Left ventricle myocardium superior (tissue), 1 donor: ENCODE results near the gene TNFRSF21. TPM values are rescaled to one million over a fixed set of nuclear protein-coding genes. Genes with fewer than 3 reads are reported as not detected.

Source experiments
- ATAC-seq: fragments of 200-7000 bp; cut with Tn5 transposase; one replicate; pipeline ENCODE4 v1.9.1; 2020; ENCODE audit warnings: mild to moderate bottlenecking, moderate library complexity
- DNase-seq: peaks from one replicate; pipeline ENCODE4 v3.0.0-alpha.2; 2020
- intact Hi-C: fragments of 100-400 bp; cut with micrococcal nuclease; formaldehyde crosslinking; loops from one replicate; pipeline ENCODE4 v1.11.0; 2022
- total RNA-seq: library from RNA; stranded (reverse); fragmentation: NEBNext Ultra II Directional; extraction: Animal tissue kit (Norgen Biotek cat#: 25700); gene quantifications from one replicate; pipeline ENCODE4 v1.2.1, GENCODE V29; 2021
- donor health status: DM: no; HTN: yes; CAD: no; lungs with severe emphysema.

TNFRSF21 gene
- total RNA-seq, 1 donor from 2014 or later = 9.3 TPM

DNA sequence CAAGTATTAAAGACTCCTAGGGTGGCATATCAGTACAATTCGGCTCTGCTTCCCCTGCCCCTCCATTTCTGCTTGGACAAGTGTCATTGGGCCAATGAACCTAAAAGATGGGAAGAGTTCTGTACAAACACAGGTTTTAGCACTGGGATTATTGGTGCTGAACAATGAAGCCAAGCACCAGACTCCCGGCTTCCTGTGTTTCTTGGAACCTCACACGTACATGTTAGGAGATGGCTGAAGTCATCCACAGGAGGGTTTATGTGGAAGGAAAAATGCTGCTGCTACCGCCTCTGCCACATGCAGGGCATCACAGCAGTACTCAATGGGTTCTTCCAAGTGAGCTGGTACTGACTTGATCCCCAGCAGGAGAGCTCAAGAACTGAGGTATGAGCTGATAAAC, 49.7 kb downstream of the TNFRSF21 start:
- DNase-seq (no peak), ATAC-seq (no peak)
- intact Hi-C loops = no loop called here

DNA sequence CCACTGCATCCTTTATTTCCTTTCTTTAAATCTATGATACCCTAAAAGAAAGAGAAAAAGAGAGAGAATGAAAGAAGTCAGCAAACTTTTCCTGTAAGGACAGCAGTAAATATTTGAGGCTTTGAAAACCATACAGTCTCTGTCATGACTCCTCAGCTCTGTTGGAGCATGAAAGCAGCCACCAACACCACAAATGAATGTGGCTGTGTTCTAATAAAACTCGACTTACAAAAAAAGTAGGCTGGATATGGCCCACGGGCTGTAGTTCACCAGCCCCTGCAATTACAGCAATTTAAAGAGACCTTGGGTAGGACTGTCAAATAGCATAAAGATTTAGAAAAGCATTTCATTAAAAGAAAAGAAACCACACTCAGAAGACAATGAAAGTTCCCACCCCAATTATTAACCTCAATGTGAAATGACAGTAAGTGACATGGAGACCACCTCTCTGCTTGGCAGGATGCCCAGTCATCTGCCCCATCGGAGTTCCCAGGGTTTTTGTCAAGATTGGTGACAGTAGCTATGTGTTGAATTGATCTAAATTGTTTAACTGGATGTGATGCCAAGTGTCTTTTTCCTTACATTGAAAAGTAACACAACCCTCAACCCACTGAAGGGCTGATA, 50.9 kb downstream of the TNFRSF21 start:
- ATAC-seq (no peak), DNase-seq (no peak)
- intact Hi-C loops = no loop called here

DNA sequence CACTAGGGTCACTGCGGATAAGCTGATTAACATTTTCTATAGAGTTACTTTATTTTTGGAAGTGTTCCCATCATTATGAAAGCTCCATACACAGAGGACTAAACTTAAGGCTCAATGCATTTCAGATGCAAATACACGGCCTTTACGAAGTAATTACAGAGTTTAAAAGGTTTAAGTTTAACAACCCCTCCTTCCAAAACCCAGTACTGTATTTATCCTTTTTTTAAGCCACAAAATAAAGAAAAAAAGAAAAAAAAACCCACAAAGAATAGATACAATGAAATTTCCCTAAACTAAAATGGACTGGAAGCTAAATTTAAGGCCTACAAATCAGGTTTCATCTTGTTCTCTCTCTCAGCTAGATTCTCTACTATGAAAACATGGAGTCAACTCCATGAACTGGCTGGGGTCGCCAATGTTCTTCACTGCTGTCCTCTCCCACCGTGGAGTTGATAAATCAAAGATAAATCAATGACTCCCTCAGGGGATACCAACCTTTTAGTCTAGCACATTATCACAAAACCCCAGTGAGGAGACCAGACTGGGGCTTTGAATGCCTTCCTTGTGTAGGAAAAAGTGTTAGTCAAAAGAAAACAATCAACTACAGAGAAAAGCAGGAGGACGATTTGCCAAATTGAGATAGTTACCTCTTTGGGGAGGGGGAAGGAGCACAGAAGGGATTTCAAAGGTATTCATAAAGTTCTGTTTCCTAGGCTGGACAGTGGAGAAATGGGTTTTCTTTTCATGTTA, 52.5 kb downstream of the TNFRSF21 start:
- intact Hi-C loops = no loop called here
- DNase-seq = no peak
- ATAC-seq = no peak

DNA sequence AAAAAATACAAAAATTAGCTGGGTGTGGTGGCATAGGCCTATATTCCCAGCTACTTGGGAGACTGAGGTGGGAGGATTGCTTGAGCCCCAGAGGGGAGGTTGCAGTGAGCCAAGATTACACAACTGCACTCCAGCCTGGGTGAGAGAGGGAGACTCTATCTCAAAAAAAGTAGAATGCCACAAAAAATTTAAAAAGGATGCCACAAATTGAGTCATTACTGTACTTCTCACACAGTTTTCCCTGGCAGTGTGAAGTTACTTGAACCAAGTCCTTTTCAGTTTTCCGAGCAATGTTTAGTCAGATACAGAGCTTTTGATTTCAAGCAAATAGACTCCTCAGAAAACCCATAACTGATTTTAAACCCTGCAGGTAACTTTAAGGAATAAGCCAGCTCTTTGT, 53.3 kb downstream of the TNFRSF21 start:
- intact Hi-C loops = no loop called here
- ATAC-seq (no peak), DNase-seq (no peak)

DNA sequence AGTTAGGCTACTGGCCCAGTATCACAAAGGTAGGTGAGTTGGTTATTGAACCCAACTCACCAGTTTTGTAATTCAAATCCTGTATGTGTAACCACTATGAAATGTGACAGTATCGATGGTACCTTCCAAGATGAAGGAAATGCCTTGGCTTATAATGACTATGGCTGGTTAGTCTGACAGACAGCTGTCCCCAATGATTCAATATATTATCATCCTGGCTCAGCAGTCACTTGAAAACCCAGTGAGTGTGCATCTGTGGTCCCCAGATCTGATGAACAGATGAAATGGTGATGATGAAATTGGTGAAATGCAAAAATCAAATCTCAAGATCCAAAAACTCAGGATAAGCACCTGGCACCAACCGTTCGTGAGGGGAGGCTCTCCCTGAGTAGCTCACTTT, 54.8 kb downstream of the TNFRSF21 start:
- DNase-seq (no peak), ATAC-seq (no peak)
- intact Hi-C loops = no loop called here

DNA sequence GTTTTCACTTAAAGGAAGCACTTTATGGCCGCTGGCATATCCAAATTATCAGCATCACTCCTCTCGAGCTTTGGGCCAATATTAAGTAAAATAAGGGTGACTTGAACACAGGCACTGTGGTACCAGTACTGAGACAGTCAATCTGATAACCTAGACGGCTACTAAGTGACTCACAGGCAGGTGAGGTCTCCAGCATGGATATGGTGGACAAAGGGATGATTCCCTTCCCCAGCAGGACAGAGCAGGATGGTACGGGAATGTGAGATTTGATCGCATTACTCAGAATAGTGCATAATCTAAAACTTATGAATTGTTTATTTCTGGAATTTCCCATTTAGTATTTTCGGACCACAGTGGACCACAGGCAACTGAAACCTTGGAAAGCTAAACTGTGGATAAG, 55.7 kb downstream of the TNFRSF21 start:
- ATAC-seq (no peak), DNase-seq (no peak)
- intact Hi-C loops = no loop called here

DNA sequence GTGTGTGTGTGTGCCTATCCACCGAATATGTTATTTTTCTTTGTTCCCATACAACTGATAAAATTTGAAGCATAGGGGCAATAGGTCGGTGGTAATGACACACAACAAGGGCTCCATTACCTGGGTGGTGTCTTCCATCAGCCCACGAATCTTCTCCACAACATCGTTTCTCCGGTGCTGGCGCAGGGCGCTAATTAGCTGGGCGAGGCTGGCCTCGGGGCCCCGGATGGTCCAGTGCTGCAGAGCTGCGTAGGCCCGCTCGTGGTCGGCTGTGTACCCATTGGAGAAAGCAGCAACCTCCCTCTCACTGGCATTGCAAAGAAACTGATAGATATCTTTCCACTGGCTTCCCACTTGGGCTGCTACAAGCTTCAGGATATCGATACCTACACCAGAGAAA, 56.6 kb downstream of the TNFRSF21 start:
- ATAC-seq = no peak
- intact Hi-C loops = no loop called here

DNA sequence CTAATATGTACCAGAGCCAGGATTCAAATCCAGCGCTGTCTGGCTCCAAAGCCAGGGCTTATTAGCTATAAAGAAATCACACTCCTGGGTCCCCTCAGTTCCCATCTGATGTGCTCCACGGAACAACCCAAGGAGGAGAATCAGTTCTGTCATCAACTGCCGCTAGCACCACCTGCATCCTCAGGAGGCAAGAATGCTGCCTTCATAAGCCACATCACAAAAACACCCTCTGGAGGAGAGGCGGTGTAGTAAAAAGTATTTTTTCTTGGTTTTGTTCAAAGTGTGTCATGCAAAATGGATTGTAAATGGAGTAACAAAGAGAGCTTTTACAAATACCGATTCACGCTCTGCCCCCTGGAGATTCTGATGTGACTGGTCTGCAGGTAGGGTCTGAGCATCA, 57.1 kb downstream of the TNFRSF21 start:
- intact Hi-C loops = no loop called here
- DNase-seq (no peak), ATAC-seq (no peak)

More for the DNA sequence above, 56.6 kb downstream of the TNFRSF21 start:
- DNase-seq = no peak

DNA sequence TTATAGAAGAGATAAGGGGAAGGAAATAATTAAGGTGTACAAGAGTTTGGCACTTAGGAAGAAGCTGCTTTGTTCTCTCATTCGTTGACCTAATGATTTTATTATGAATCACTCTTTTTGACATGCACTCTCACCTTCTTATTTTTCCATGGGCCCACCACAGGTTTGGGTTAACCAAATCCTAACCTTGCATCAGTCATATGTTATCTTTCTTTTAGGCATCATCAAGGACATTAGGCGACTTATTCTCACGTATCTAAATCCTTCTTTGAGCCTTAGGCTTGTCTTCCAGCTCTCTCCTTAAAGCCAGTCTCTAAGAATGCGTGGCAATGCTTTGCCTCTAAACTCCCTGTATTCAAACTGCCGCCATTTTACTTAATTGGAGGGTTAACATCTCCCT, 58.3 kb downstream of the TNFRSF21 start:
- DNase-seq = no peak
- ATAC-seq = no peak
- intact Hi-C loops = no loop called here

DNA sequence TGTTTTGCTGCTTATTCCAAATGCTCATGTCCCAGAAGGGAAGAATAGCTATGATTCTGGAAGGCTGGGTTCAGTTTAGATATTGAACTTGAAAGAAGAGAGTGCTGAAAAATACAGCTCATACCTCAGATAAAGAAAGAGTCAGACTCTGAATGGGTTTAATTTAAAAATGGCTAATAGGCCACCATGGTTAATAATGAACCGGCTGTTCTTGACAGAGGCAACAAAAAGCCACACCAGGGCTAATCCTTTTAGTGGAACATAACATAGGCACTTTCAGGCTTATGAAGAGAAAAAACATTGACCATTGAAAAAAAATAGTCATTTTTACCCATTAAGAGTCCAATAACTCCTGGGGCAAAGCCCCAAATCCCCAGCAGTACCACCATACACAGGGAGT, 59.4 kb downstream of the TNFRSF21 start:
- intact Hi-C loops = no loop called here
- ATAC-seq (no peak), DNase-seq (no peak)

DNA sequence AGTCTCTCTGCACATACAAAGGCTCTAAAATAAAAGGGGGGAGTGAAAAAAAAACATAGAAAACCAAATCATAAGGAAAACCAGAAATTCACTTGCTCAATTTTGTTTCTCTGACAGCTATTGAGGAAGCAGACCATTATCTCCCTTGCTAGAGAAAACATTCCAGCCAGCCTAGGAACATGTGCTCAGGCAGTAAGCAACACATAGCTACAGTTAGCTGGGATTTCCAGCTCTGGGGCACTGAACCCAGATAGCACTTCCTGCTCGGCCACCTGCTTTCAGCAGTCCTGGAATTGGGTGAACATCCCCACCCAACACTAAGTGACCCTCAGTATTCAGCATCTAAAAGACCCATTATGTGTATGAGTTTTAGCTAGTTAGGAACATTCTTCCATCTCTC, 61.3 kb downstream of the TNFRSF21 start:
- DNase-seq = no peak
- ATAC-seq = peak; percentile 35
- intact Hi-C loops = loop anchor here (10.0 kb wide), 1 partner anchor 154 kb away; no protein-coding TSS in a partner anchor

DNA sequence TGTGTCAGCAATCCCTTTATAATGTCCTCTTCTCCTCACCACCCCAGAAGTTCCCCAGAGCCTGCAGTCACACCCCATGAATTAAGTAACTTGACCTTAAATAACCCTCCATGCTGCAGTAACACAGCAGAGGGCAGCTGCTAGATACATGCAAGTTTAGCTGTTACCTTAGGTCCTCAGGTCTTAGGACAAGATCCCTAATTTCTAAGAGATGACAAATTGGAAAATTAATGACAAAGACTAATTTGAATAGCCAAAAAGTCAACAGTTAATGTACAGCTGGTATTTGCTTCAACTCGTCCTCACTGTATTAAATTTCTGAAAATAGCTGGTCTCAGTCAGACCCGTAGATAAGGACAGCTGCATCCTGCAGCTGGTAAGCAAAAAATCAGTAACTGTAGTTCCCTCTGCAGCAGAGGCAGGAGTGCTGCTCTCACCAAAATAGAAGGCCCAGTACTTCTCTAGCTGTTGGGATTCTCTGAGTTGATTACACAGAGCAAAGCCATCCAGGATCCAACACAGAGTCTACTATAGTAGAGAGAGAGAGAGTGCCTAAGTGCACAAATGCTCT, 62.4 kb downstream of the TNFRSF21 start:
- DNase-seq (no peak), ATAC-seq (peak; percentile 85)
- intact Hi-C loops = loop anchor here (10.0 kb wide), 1 partner anchor 153 kb away; no protein-coding TSS in a partner anchor

DNA sequence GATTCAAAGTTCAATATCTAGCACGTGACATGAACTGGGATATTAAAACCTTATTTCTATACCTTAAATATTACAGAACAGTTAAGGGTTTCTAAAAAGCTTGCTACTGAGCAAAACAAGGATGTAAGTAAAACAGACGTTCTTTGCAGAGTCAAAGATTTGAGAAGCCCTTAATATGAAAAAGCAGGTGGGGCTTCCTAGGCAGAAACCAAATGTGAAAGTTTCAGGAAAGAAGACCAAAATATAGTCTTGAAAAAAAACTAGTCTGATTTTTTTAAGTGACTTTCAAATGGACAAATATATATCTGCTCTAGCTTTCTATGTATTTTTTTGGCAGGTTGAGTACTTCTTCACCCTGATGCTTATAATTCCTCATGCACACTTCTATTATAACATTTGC, 63.2 kb downstream of the TNFRSF21 start:
- intact Hi-C loops = loop anchor here (10.0 kb wide), 1 partner anchor 152 kb away; no protein-coding TSS in a partner anchor
- DNase-seq = no peak
- ATAC-seq = no peak

DNA sequence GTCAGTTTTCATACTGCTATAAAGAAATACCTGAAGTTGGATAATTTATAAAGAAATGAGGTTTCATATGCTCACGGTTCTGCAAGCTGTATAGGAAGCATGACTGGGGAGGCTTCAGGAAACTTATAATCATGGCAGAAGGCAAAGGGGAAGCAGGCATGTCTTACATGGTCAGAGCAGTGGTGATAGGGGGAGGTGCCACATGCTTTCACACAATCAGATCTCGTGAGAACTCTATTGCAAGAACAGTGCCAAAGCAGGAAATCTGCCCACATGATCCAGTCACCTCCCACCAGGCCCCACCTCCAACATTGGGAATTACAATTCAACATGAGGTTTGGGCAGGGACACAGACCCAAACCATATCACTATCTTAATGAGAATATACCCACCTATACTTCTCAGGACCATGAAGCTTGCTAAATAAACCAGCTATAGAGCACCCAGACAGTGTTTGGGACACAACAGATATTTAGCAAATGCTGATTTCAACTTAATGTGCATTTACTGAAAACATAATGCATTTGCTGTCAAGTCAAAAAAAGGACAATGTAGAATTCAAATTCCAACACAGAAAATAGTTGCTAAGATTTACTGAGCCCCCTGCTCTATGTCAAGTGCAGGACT, 63.8 kb downstream of the TNFRSF21 start:
- ATAC-seq = no peak
- intact Hi-C loops = loop anchor here (10.0 kb wide), 1 partner anchor 151 kb away; no protein-coding TSS in a partner anchor
- no peak for DNase-seq

DNA sequence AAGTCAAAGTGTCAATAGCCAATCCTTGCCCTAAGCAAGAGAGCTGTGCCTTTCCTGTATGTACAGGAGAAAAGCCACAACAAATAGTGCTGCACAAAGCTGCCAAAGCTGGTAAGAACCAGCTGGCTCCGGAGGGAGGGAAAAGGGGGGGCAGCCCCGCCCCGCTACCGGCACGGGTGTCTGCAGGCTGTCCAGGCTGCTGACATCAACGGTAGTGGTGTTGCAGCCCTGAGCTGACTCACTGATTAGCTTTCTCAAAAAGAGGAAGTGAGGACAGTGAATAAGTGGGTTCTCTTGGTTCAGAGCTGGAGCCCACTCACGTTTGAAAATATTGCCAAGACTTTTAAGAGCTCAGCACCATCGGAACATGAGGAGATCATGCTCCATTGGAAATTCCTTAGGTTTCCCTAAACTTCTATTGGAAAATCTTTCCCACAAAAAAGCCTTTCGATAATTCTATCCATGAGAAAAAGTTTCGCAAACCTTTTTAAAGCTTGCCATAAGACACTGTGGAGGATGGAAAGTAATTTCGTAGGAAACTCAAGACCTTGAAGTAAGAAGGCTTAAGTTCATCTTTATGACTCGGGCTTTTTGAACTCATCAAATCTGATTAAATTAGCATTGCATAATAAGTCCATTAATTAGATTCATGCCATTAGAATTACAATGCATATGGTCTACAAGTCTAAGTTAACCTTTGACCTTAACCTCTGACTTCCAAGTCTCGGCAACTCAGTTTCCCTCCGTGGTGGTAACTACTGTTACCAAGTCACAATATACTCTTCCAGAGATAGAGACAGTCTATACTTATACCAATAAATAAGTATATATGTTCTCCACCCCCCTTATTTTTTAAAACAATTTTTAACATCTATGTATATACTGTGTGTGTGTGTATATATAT, 67.0 kb downstream of the TNFRSF21 start:
- peak; percentile 96 for ATAC-seq
- intact Hi-C loops = loop anchor here (10.0 kb wide), 1 partner anchor 148 kb away; no protein-coding TSS in a partner anchor
- DNase-seq = peak; percentile 93

DNA sequence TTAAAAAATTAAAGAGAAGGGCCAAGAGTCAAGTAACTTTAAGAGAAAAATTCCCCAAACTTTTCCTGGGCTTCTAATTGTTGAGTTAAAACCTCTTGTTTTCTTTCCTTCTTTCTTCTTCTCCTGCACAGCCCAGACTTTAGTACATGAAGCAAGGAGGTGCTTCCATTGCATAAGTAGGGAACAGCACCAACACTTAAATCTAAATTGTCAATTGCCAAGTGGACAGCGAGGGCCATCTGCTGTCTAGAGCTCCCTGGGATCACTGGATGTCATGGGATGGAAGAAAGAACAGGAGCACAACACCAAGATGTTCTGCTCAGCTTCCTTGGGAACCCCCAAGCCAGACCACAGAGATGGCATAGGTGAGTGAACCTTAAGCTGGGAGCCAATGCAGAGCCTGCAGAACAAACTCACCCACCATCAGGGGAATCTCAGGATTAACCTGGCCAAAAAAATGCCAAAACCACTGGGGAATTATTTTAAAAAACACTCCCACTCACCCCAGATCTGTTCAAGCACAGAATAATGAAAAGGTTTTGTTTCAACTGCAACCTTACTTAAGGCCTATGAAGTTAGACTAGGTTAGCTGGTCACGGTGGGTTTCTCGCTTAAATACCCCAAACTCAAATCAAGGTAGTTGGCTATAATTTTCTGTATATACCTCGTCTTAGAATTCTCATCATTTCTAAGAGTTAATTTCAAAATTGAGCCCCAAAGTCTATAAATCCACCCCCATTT, 67.8 kb downstream of the TNFRSF21 start:
- peak; percentile 63 for ATAC-seq
- intact Hi-C loops = loop anchor here (10.0 kb wide), 1 partner anchor 147 kb away; no protein-coding TSS in a partner anchor

DNA sequence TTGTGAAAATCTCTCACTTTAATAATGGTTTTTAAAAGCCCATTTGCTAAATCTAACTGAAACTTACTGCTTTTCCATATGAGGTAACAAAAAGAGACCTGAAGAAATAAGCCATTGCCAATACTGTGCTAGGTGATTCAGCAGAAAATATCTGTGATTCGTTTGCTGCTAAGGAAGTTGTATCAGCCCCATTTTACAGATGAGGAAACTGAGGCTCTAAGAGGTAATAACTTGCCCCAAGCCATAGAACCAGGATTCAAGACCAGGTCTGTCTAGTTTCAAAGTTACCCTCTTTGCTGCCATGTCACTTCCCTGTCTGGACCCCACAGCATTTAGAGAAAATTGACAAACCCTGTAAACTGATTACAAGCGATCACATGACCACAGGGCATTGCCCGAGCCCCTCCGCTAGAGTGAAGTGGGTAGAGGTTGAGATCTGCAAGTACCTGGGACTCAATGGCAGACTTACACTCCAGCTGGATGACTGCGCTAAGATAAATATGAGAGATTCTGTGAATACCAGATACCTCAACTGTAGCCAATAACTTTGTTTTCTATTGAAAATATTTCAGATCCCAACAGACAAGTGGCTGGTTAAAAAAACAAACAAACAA, 69.3 kb downstream of the TNFRSF21 start:
- DNase-seq (no peak), ATAC-seq (no peak)
- intact Hi-C loops = loop anchor here (10.0 kb wide), 1 partner anchor 146 kb away; no protein-coding TSS in a partner anchor

More for the DNA sequence above, 67.8 kb downstream of the TNFRSF21 start:
- no peak for DNase-seq

DNA sequence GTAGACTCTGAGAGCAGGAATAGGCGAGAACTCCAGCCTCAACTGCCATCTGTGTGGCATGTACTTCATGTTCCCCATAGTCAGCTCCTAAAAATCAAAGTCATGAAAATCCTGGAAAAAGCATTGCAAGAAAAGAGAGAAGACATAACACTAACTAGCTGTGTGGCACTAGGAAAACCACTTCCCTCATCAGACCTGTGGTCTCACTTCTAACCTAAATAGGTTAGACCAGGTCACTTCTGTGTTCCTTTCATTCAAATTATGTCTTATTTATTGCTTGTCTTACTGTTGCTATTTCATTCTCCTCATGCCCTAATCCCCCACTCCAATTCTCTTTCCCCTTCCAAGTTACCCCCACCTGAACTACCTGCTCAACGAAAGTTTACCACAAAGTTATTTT, 70.2 kb downstream of the TNFRSF21 start:
- no peak for DNase-seq
- intact Hi-C loops = no loop called here
- no peak for ATAC-seq
